ENCODE measurements around the gene HIP1R.

- no peak for TF ChIP-seq CTCF (IDR thresholded peaks at IDR 0.05; ENCODE audit: low read length)
- no peak for TF ChIP-seq EZH2phosphoT487 (IDR thresholded peaks at IDR 0.05; ENCODE audit: low read length)
- TF ChIP-seq EZH2 (optimal IDR thresholded peaks at IDR 0.05; ENCODE audit: low read depth, low read length) = no peak
Measured at GRCh38 chr12:122895704-122896636, 60.7 kb downstream of the HIP1R start, which contains the start of gene VPS37B.
